Endothelial cell (in vitro differentiated cells): Measurements from ENCODE around the gene CCDC47. TPM values are rescaled to one million over a fixed set of nuclear protein-coding genes. Genes with fewer than 3 reads are reported as not detected.

Experiments used
- DNase-seq: peaks from one replicate; pipeline ENCODE4 v3.0.0; 2021; ENCODE audit warnings: low spot score
- H3K27ac Mint-ChIP-seq: one replicate; pipeline ENCODE4 v1.8.0; 2021; ENCODE audit warnings: mixed read lengths, inconsistent platforms; ENCODE audit not compliant: unreplicated experiment
- H3K27me3 Mint-ChIP-seq: one replicate; pipeline ENCODE4 v1.8.0; 2021; ENCODE audit warnings: mild to moderate bottlenecking, moderate library complexity, mixed read lengths, inconsistent platforms; ENCODE audit not compliant: unreplicated experiment
- H3K36me3 Mint-ChIP-seq: one replicate; pipeline ENCODE4 v1.8.0; 2021; ENCODE audit warnings: mild to moderate bottlenecking, low read depth, mixed read lengths, inconsistent platforms; ENCODE audit not compliant: unreplicated experiment
- H3K4me1 Mint-ChIP-seq: one replicate; pipeline ENCODE4 v1.8.0; 2021; ENCODE audit warnings: mild to moderate bottlenecking, mixed read lengths, inconsistent platforms; ENCODE audit not compliant: unreplicated experiment
- H3K4me3 Mint-ChIP-seq: one replicate; pipeline ENCODE4 v1.8.0; 2021; ENCODE audit warnings: mild to moderate bottlenecking, mixed read lengths, inconsistent platforms; ENCODE audit not compliant: unreplicated experiment
- H3K9me3 Mint-ChIP-seq: one replicate; pipeline ENCODE4 v1.8.0; 2021; ENCODE audit warnings: mixed read lengths, inconsistent platforms; ENCODE audit not compliant: unreplicated experiment
- CTCF ChIP-seq: fragments of 200-600 bp; sonication (generic); IDR thresholded peaks from one replicate; pipeline ENCODE4 v1.5.0; 2021; ENCODE audit warnings: antibody characterized with exemption; ENCODE audit not compliant: unreplicated experiment
- total RNA-seq: library from RNA; stranded (reverse); fragmentation: NEBNext Ultra II Directional; extraction: Animal tissue kit (Norgen Biotek cat#: 25700); gene quantifications from one replicate; pipeline ENCODE4 v1.2.1, GENCODE V29; 2021; ENCODE audit not compliant: unreplicated experiment

CCDC47 gene
- total RNA-seq, 1 donor from 2014 or later = 58.0 TPM

- Mint-ChIP-seq H3K27ac (peak within 1 kb of the TSS; percentile 100), H3K27me3 (peaks cover 9% of the 10 kb centered on the region), H3K4me1 (peaks cover 26% of the 10 kb centered on the region), H3K4me3 (peak within 1 kb of the TSS; percentile 99), H3K9me3 (no peaks in the 10 kb centered on the region), H3K36me3 (peaks cover 4% of the 10 kb centered on the region)
- peak; percentile 86 for DNase-seq
- TF ChIP-seq CTCF = no peak
These were observed 958 bp upstream of the CCDC47 start, which contains the start of gene DDX42 for GRCh38 chr17:63774141-63774968. Gene DDX42 (plus strand): TSS chr17:63774170. CDS start chr17:63787050, 12,880 bp downstream.

- DNase-seq = no peak
- no peak for TF ChIP-seq CTCF
- peaks cover 3% of the 10 kb centered on the region for H3K36me3 Mint-ChIP-seq
- peaks cover 9% of the 10 kb centered on the region for H3K27me3 Mint-ChIP-seq
- H3K4me3 Mint-ChIP-seq = peak overlapping the region; percentile 99
- H3K9me3 Mint-ChIP-seq = no peaks in the 10 kb centered on the region
- H3K27ac Mint-ChIP-seq = peak overlapping the region; percentile 100
- H3K4me1 Mint-ChIP-seq = peaks cover 26% of the 10 kb centered on the region
These were observed 561 bp downstream of the CCDC47 start for GRCh38 chr17:63772801-63773271.

GRCh38 chr17:63768433-63768832, 5.0 kb downstream of the CCDC47 start:
- H3K4me1 Mint-ChIP-seq = peaks cover 10% of the 10 kb centered on the region
- peaks cover 7% of the 10 kb centered on the region for H3K27me3 Mint-ChIP-seq
- DNase-seq = no peak
- H3K9me3 Mint-ChIP-seq = no peaks in the 10 kb centered on the region
- H3K4me3 Mint-ChIP-seq = no peak overlapping the region
- peaks cover 18% of the 10 kb centered on the region for H3K36me3 Mint-ChIP-seq
- no peak overlapping the region for H3K27ac Mint-ChIP-seq
- TF ChIP-seq CTCF = no peak

- H3K4me3 Mint-ChIP-seq = no peak overlapping the region
- DNase-seq = no peak
- peaks cover 4% of the 10 kb centered on the region for H3K4me1 Mint-ChIP-seq
- no peak for TF ChIP-seq CTCF
- H3K36me3 Mint-ChIP-seq = peaks cover 21% of the 10 kb centered on the region
- H3K27me3 Mint-ChIP-seq = no peaks in the 10 kb centered on the region
- H3K27ac Mint-ChIP-seq = no peak overlapping the region
- H3K9me3 Mint-ChIP-seq = no peaks in the 10 kb centered on the region
These were observed 6.6 kb downstream of the CCDC47 start for GRCh38 chr17:63766754-63767153.

GRCh38 chr17:63764716-63765115, 8.7 kb downstream of the CCDC47 start:
- Mint-ChIP-seq H3K27me3 (no peaks in the 10 kb centered on the region), H3K9me3 (no peaks in the 10 kb centered on the region), H3K36me3 (peaks cover 24% of the 10 kb centered on the region), H3K4me1 (peaks cover 4% of the 10 kb centered on the region), H3K27ac (no peak overlapping the region), H3K4me3 (no peak overlapping the region)
- no peak for TF ChIP-seq CTCF
- no peak for DNase-seq
